GM23248 (cell line): Measurements from ENCODE around the gene PIK3C2B.
"Not testable (repeated sequence)": the region's sequence is repeated elsewhere in the genome, so short reads cannot be mapped to it uniquely, and the experiment has no call there.

ENCODE experiments used
- EZH2 ChIP-seq: fragments of 200-600 bp; sonication (generic); IDR thresholded peaks from 2 replicates; pipeline ENCODE4 v1.6.1; 2018; ENCODE audit warnings: antibody characterized with exemption, mild to moderate bottlenecking; ENCODE audit not compliant: insufficient read depth, poor library complexity, severe bottlenecking
- EZH2phosphoT487 ChIP-seq: fragments of 200-600 bp; sonication (generic); IDR thresholded peaks from 2 replicates; pipeline ENCODE4 v1.6.1; 2018; ENCODE audit warnings: antibody characterized with exemption, moderate library complexity, mild to moderate bottlenecking, low read depth; ENCODE audit not compliant: insufficient read depth

- not testable (repeated sequence) for TF ChIP-seq EZH2, EZH2phosphoT487
Observed at GRCh38 chr1:204486513-204487255, 7.9 kb downstream of the PIK3C2B start.
